Smooth muscle cell of the brain vasculature (primary cell): ENCODE results near the gene EFNA4.

ENCODE experiments used
- DNase-seq: peaks from one replicate; pipeline ENCODE4 v3.0.0-alpha.2; 2012; ENCODE audit warnings: low read depth, low spot score

EFNA4 gene

GRCh38 chr1:155072531-155073289, 9.2 kb downstream of the EFNA4 start:
- DNase-seq: no peak

GRCh38 chr1:155073377-155074242, 10.1 kb downstream of the EFNA4 start:
- no peak for DNase-seq

GRCh38 chr1:155075535-155075934, 12.0 kb downstream of the EFNA4 start:
- DNase-seq: no peak

DNA sequence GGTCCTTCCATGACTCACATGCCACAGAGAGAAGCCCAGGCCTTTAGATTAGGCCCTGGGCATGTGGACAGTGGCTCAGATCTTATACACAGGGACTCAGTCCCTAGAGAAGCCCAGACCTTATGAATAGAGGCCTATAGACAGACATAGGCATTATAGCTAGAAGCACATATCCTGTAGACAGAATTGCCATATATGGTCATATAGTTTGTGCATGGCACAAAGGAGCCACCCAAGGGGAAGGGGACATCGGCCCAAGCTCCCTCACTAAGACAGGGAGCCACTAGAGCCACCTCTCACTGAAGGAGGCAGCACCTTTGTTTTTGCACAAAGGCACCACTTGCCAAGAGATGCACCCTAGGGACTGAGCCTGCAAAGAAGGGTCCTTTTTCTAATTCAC, 12.8 kb downstream of the EFNA4 start:
- DNase-seq: no peak

- DNase-seq: no peak
Measured at GRCh38 chr1:155077346-155077745, 13.8 kb downstream of the EFNA4 start.

- DNase-seq: no peak
Measured at GRCh38 chr1:155077758-155078445, 14.4 kb downstream of the EFNA4 start.

- DNase-seq: no peak
Measured at GRCh38 chr1:155078469-155079209, 15.1 kb downstream of the EFNA4 start, which contains the start of gene EFNA3. Gene EFNA3 (plus strand): TSS chr1:155078837. CDS start chr1:155078942, 105 bp downstream.

DNA sequence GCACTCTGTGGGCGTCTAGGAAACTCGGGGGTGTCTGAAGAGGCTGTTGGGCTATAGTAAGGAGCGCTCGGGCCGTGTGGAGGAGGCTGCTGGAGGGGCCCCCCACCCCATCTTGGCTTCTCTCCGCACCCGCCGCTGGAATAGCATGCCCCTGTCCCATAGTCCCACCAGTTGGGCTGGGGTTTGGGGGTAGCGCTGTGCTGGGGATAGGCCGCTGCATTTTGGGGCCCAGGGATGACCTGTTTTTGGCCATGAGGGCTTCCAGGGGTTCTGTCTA, 15.6 kb downstream of the EFNA4 start:
- DNase-seq: no peak

DNA sequence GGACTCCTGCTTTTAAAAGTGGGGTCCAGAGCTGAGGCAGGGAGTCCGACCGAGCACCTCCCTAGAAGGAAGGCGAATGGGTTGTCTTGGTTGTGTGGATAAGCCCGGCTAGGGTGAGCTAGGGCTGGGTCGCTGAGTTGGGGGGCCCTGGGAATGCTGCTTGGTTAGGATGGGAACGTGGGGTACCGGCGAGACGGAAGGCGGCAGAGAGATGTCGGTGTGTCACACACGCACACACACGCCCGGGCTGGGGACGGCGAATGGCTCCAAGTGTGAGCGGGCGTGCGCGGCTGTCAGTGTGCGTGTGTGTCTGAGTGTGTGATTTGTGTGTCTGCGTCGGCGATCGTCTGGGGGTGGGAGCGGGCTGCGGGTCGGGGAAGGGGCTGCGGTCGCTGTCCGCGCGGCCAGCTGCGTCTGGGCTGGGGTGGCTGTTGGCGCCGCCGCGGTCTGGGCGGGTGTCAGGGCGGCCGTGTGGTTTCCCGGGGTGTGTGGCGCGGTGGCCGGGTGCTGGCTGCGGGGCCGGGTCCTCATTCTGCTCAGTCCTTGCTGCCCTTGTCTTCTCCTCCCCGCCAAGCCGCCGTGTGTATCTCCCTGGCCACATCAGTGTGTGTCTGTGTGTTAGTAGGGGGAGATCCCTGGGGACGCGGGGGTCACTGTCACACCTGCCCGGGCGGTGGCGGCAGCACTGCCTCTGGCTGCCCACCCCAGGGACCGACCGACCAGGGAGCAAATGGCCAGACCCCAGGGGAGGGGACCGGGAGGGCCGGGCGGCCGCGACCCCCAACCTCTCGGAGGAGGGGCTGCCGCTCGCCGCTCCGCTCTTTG, 16.2 kb downstream of the EFNA4 start:
- DNase-seq: no peak

- DNase-seq: no peak
Measured at GRCh38 chr1:155080312-155081228, 17.0 kb downstream of the EFNA4 start.

DNA sequence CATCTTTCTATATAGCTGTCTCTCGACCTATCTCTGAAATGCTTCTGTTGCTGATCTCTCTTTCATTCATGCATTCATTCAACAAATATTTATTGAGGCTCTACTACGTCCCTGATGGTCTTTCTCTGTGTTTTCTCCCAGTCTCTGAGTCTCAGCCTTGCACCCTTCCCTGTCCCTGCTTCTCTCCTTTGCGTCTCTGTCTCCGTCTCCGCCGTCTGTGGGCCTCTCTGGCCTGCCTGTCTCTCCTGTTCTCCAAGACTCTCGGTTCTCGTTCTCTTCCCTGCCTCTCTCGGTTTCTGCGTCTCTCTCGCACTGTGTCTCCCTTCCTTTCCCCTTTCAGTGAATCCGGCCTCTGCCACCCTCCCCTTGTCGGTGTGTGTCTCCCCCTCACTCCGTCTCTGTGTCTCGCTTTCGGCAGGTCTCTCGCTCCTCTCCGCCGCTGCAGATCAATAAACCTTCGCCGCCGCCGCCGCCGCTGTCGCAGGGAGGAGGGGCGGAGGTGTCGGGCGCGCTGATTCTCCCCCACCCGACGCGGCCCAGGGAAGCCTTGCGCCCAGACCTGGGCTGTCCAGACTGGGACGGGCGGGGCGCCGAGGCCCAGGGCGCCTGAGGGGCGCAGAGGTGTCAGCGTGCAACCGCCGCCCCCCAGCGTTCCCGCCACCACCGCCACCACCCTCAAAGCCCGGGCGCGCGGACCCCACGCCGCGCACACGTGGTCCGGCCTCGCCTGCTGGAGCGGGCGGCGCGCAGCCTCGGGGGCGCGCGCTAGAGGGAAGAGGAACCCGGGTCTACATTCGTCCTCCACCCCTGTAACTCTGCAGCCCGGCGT, 18.1 kb downstream of the EFNA4 start:
- no peak for DNase-seq

DNA sequence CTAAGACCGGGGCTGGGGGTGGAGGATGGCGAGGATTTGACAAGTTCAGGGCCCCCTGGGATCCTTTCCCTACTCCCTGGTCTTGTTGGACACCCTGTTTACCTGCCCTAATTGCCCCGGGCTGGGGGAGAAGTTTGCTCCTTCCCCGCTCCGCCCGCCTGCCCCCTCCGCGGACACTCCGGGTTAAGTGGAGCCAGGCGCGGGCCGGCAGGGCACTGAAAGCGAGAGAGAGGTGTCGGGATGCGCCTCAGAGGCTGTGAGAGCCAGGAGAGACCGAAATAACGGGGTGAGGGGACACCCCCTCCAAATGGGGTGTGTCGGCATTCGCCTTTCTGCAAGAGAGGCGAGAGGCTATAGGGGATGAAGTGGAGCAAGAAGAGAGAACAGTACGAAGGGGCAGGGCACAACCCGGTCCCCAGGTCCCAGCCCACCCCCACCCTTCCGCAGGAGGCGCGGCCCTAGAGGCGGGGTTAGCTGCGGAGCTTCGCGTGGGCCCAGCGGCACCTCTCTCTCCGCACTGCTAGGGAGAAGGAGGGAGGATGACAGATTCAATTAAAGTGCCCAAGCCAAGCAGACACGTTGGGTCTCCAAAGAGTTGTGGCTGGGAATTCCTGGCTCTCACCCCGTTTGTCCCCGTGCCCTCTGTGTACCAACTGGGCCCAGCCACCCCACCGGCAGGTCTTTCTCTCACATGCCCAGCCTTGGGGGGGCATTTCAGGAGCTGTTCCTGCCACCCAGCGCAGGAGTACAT, 18.9 kb downstream of the EFNA4 start:
- no peak for DNase-seq

- no peak for DNase-seq
Measured at GRCh38 chr1:155083052-155083541, 19.6 kb downstream of the EFNA4 start.

- DNase-seq: no peak
Measured at GRCh38 chr1:155083865-155084721, 20.6 kb downstream of the EFNA4 start.

DNA sequence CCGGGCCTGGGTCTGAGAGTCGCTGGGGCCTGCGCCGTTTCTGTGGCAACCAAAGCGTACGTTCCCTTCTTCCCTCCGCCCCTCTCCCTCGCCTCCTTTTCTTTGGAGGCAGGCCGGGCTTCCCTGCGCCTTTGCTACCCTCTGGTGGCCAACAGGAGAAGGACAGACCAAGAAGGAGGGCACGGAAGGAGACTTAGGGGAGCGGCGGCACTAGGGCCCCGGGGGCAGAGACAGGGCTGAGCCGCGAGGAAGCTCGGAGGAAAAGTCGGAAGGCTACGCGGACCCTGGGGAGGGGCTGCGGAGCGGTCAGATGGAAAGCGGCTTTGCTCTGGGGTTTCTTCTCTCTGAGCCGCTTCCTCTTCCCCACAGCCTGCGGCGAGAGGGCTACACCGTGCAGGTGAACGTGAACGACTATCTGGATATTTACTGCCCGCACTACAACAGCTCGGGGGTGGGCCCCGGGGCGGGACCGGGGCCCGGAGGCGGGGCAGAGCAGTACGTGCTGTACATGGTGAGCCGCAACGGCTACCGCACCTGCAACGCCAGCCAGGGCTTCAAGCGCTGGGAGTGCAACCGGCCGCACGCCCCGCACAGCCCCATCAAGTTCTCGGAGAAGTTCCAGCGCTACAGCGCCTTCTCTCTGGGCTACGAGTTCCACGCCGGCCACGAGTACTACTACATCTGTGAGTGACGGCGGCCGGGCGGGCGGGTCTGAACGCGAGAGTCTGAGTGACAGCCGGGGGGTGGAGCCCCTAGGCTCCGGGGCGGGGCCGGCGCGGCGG, 21.4 kb downstream of the EFNA4 start:
- DNase-seq: peak; percentile 93

GRCh38 chr1:155085504-155086127, 22.1 kb downstream of the EFNA4 start:
- DNase-seq: no peak
